Measurements from ENCODE around the gene MED6. TPM values are rescaled to one million over a fixed set of nuclear protein-coding genes. Genes with fewer than 3 reads are reported as not detected.

MED6 gene
- total RNA-seq, 2 experiments from 2014 or later: 39.7 to 47.1 TPM

DNA sequence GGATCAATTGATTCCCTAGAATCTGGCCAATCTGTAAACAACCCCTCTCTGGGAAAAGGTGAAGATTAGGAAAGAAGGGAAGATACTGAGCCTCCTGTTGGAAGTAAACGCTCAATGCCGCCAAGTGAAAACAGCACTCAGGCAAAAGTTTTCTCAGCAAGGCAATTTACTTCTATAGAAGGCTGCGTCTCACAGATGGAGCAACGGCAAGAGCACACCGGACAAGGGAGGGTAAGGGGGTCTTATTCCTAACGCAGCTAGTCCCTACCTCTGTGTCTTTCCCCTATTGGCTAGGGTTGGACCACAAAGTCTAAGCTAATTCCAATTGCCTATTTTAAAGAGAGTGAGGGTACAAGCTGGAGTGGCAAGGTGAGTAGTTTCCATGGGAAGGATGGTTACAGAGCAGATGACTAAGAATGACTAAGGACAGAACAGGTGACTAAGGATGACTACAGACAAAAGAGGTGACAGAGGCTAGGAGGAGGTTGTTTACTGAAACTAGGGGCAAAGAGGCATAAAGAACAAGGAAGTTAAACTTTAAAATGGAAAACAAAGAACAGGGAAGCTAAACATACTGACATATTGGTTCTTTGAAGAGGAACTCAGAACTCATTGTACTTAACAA, 35.6 kb upstream of the MED6 start:
- peak overlapping the region; percentile 20 for H3K27ac Mint-ChIP-seq
- peaks cover 25% of the 10 kb centered on the region for H3K4me1 Mint-ChIP-seq (ENCODE audit: low read depth)
- intact Hi-C loops (cut with micrococcal nuclease): no loop called here
- H3K4me3 Mint-ChIP-seq: no peak overlapping the region
- no peaks in the 10 kb centered on the region for H3K36me3 Mint-ChIP-seq
- CTCF ChIA-PET: no interaction called here
- no peaks in the 10 kb centered on the region for H3K27me3 Mint-ChIP-seq
- DNase-seq: no peak
- H3K9me3 Mint-ChIP-seq: peaks cover 11% of the 10 kb centered on the region
- POLR2A ChIA-PET: no interaction called here

DNA sequence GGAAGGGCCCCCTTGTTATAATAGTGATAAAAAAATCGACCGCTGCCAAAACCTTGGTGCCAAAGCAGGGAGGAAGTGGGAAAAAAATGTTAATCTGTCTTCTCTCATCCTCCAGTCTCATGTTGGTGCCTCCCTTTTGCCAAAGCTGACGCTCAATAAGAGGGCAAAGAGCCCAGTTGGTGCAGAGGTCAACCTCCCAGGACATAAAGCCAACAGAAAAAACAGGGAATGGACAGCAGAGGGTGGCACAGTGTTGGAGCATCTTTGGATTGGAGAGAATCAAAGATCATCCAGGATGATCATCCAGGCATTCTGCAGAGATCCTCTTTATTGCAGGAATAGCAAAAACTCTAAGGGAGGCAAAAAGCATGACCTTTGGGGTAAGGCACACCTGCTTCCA, 31.5 kb upstream of the MED6 start:
- H3K4me1 Mint-ChIP-seq (ENCODE audit: low read depth): peaks cover 9% of the 10 kb centered on the region
- peaks cover 17% of the 10 kb centered on the region for H3K9me3 Mint-ChIP-seq
- no peak overlapping the region for H3K4me3 Mint-ChIP-seq
- intact Hi-C loops (cut with micrococcal nuclease): no loop called here
- ChIA-PET CTCF (no interaction called here), POLR2A (no interaction called here)
- no peak for DNase-seq
- H3K27ac Mint-ChIP-seq: no peak overlapping the region
- H3K27me3 Mint-ChIP-seq: no peaks in the 10 kb centered on the region
- H3K36me3 Mint-ChIP-seq: peaks cover 3% of the 10 kb centered on the region

DNA sequence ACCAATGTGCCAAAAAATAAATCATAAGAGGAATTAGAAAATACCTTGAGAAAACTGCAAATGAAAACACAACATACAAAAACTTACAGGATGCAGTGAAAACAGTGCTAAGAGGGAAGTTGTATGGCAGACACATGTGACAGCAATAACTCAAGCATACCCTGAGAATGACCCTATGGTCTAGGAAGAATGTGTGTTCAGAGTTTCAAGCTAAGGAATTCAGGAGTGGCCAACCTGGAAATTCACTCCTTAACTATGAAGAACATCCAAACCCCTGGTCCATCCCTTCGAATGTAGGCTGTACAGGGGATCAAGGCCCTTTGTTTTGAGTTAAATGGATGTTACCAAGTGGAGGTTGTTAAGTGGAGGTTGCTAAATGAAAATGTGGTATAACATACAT, 24.5 kb upstream of the MED6 start:
- DNase-seq: no peak
- POLR2A ChIA-PET: no interaction called here
- Mint-ChIP-seq H3K9me3 (peaks cover 20% of the 10 kb centered on the region), H3K27ac (no peak overlapping the region), H3K27me3 (no peaks in the 10 kb centered on the region), H3K4me1 (ENCODE audit: low read depth) (no peaks in the 10 kb centered on the region), H3K36me3 (peaks cover 13% of the 10 kb centered on the region), H3K4me3 (no peak overlapping the region)
- CTCF ChIA-PET: interaction anchor here (4.5 kb wide), 1 partner anchor 89 kb away, joined by 59 read pairs; no protein-coding TSS in a partner anchor
- intact Hi-C loops (cut with micrococcal nuclease): no loop called here

DNA sequence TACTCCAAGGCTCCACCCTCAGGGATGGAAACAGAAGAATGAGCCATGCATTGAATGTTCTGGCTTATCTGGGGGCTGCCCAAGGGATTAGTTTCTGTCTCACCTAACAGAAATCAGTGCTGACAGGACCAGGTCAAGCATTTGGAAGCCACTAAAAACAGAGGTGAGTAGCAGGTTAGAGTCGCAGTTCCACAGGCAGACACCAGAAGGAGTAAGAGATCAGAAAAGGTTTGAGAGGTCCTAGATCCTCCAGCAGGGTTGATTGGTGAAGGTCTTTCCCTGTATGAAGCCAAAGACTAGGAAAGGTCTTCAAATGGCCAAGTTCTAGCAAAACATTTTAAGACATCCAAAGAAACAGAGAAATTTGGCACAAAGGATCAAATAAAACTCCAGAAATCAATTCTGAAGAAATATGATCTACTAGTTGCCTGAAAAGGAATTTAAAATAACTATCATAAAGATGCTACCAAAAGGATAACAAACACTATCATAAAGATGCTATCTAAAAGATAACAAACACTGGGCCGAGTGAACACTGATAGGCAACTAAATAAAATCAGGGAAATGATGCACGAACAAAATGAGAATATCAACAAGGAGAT, 21.8 kb upstream of the MED6 start:
- H3K27ac Mint-ChIP-seq: no peak overlapping the region
- ChIA-PET POLR2A (no interaction called here), CTCF (interaction anchor here (0.6 to 4.5 kb wide), 9 partner anchors 35 to 212 kb away, joined by 3 to 59 read pairs (median 5); no protein-coding TSS in a partner anchor)
- no peak overlapping the region for H3K4me3 Mint-ChIP-seq
- no peaks in the 10 kb centered on the region for H3K4me1 Mint-ChIP-seq (ENCODE audit: low read depth)
- DNase-seq: peak; percentile 61
- H3K27me3 Mint-ChIP-seq: no peaks in the 10 kb centered on the region
- peaks cover 16% of the 10 kb centered on the region for H3K9me3 Mint-ChIP-seq
- peaks cover 11% of the 10 kb centered on the region for H3K36me3 Mint-ChIP-seq
- intact Hi-C loops (cut with micrococcal nuclease): loop anchor here (2.0 kb wide), 3 partner anchors 83 to 195 kb away; no protein-coding TSS in a partner anchor

DNA sequence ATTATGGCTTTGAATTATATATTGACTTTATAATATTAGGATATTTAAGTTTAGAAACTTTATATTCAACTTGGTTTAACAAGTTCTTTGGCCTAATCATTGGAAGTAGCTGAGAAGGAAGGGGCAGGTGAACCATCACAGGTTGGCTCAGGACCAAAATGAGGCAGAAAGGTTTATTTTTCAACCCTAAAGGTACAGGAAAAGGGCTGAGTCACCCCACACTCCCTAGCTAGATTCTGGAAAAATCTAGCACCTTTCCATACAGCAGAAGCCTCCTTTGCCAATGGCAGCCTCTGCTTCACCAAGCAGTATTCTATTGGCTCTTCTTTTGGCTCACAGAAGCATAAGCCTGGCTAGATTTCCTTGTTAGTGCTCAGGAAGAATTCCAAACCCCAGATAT, 19.3 kb upstream of the MED6 start:
- Mint-ChIP-seq H3K9me3 (no peaks in the 10 kb centered on the region), H3K27me3 (no peaks in the 10 kb centered on the region), H3K27ac (no peak overlapping the region), H3K36me3 (no peaks in the 10 kb centered on the region), H3K4me1 (ENCODE audit: low read depth) (no peaks in the 10 kb centered on the region), H3K4me3 (no peak overlapping the region)
- ChIA-PET POLR2A (no interaction called here), CTCF (interaction anchor here (2.4 kb wide), 1 partner anchor 94 kb away, joined by 6 read pairs; no protein-coding TSS in a partner anchor)
- no peak for DNase-seq
- intact Hi-C loops (cut with micrococcal nuclease): no loop called here

DNA sequence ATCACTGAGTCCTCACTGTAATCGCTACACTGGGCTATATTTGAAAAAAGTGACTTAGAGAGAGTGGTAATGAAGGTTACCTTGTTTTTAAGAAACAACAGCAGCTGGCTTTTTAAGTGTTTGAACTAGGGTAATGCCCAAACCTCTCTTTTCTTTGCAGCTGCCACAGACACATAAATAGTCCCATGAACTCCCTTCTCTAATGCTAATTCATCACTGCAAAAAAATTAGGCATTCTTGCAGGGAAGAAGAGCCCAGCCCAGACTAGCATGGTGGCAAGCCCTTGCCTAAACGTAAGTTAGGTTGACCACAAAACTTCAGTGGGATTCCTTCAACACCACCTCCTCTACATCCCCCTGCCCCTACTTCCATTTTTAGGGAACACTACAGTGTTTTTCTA, 17.9 kb upstream of the MED6 start:
- no peak for DNase-seq
- ChIA-PET CTCF (interaction anchor here (1.2 to 2.4 kb wide), 2 partner anchors 95 to 200 kb away, joined by 3 to 6 read pairs; no protein-coding TSS in a partner anchor), POLR2A (no interaction called here)
- intact Hi-C loops (cut with micrococcal nuclease): no loop called here
- Mint-ChIP-seq H3K27ac (no peak overlapping the region), H3K36me3 (no peaks in the 10 kb centered on the region), H3K4me3 (no peak overlapping the region), H3K27me3 (no peaks in the 10 kb centered on the region), H3K9me3 (no peaks in the 10 kb centered on the region), H3K4me1 (ENCODE audit: low read depth) (no peaks in the 10 kb centered on the region)

DNA sequence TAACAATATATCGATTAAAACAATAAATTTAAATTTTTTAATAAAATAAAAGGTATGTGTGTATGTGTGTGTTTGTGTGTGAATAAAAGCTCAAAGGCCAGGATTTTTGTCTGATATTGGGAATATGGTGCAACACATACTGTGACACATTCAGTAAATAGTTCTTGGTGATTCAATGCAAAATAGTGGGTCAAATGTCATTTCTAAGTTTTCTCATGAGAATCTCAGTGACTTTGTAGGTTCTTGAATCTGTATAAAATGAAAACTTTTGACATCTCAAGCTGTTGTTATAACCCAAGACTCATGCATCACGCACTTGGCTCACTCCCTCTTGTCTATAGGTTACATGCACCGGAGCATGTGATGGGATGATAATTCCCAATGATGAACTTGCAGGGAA, 16.2 kb upstream of the MED6 start:
- CTCF ChIA-PET: no interaction called here
- no peak for DNase-seq
- POLR2A ChIA-PET: no interaction called here
- Mint-ChIP-seq H3K4me1 (ENCODE audit: low read depth) (no peaks in the 10 kb centered on the region), H3K36me3 (no peaks in the 10 kb centered on the region), H3K4me3 (no peak overlapping the region), H3K27ac (no peak overlapping the region), H3K9me3 (no peaks in the 10 kb centered on the region), H3K27me3 (no peaks in the 10 kb centered on the region)
- intact Hi-C loops (cut with micrococcal nuclease): no loop called here

DNA sequence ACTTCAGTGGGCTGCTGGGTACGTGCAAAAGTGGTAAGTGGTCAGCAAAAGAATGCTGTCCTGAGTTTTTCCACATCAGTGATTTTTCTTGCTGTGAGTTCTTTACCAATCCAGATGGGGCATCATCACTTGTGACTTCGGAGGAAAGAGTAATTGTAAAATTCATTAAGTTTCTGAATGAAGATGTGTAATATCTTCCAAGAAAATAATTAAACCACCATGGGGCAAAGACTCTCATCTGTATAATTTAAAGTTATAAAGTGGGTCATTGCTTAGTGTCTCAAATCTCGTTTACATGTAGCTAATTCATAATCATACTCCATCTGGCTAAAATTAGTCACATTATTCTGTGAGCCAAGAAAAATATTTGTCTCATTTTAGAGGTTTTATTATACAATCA, 10.8 kb upstream of the MED6 start:
- Mint-ChIP-seq H3K9me3 (no peaks in the 10 kb centered on the region), H3K36me3 (no peaks in the 10 kb centered on the region), H3K4me1 (ENCODE audit: low read depth) (no peaks in the 10 kb centered on the region), H3K4me3 (no peak overlapping the region), H3K27me3 (peaks cover 7% of the 10 kb centered on the region), H3K27ac (no peak overlapping the region)
- intact Hi-C loops (cut with micrococcal nuclease): no loop called here
- POLR2A ChIA-PET: no interaction called here
- DNase-seq: no peak
- CTCF ChIA-PET: no interaction called here

DNA sequence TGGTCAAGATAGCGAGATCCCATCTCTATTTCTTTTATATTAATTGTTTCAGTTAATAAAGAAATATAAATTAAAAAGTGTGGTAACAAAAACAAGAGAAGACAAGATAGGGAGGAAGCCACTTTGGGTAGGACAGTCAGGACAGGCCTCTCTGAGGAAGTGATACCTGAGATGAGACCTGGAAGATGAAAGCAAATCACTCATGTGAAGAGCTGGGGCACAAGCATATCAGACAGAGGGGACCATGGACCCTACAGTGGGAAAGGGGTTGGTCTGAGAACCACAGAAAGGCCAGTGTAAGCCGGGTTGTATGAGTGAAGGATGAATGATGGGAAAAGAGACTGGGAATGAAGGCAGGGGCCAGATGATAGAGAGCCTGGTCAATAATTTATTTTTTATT, 1.8 kb upstream of the MED6 start:
- ChIA-PET POLR2A (no interaction called here), CTCF (interaction anchor here (2.1 kb wide), 1 partner anchor 10 kb away, joined by 4 read pairs; no protein-coding TSS in a partner anchor)
- DNase-seq: no peak
- intact Hi-C loops (cut with micrococcal nuclease): loop anchor here (5.0 kb wide), 1 partner anchor 55 kb away; no protein-coding TSS in a partner anchor
- Mint-ChIP-seq H3K9me3 (no peaks in the 10 kb centered on the region), H3K4me1 (ENCODE audit: low read depth) (peaks cover 28% of the 10 kb centered on the region), H3K36me3 (no peaks in the 10 kb centered on the region), H3K27me3 (peaks cover 9% of the 10 kb centered on the region), H3K27ac (no peak overlapping the region), H3K4me3 (no peak overlapping the region)

DNA sequence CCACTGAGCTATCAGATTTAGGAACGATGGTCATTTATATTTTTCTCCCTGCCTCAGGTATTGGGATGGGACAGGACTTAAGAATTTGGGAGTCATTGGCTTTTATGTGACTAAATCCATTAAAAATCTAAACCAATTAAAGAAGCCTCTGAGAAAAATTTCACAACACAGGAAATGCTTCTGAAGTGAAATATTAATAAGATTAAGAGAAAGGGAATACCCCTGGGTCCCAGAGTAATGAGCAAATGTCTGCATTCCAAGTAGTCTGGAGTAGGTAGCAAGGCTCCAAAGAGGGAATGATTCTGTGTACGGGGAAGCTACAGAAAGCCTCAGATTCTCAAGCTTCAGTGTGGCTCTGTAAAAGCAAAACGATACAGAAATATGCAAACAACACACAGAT, 707 bp upstream of the MED6 start:
- POLR2A ChIA-PET: no interaction called here
- intact Hi-C loops (cut with micrococcal nuclease): loop anchor here (2.0 to 5.0 kb wide), 4 partner anchors 42 to 216 kb away; partner anchors contain the start of gene MAP3K9
- H3K4me3 Mint-ChIP-seq: peak overlapping the region; percentile 99
- H3K4me1 Mint-ChIP-seq (ENCODE audit: low read depth): peaks cover 28% of the 10 kb centered on the region
- CTCF ChIA-PET: interaction anchor here (0.9 to 1.2 kb wide), 2 partner anchors 112 to 221 kb away, joined by 3 read pairs; no protein-coding TSS in a partner anchor
- H3K9me3 Mint-ChIP-seq: no peaks in the 10 kb centered on the region
- peaks cover 1% of the 10 kb centered on the region for H3K27me3 Mint-ChIP-seq
- DNase-seq: no peak
- H3K36me3 Mint-ChIP-seq: peaks cover 2% of the 10 kb centered on the region
- H3K27ac Mint-ChIP-seq: peak overlapping the region; percentile 80

DNA sequence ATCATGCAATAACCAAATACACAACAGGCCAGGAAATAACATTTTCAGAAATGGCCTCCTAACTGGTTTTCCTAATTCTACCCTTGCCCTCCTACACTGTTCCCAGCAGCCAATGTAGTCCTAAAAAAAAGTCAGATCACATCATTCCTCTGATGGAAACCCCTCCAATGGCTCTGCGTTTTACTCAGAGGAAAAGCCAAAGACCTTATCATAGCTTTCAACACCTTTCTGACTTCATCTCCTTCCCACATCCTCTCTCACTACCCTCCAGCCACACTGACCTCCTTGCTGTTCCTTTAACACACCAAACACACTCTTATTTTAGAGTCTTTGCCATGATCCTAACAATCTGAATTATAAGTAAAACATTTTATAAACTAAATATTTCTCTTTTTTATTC, 1.1 kb downstream of the MED6 start:
- DNase-seq: no peak
- POLR2A ChIA-PET: no interaction called here
- H3K4me1 Mint-ChIP-seq (ENCODE audit: low read depth): peaks cover 28% of the 10 kb centered on the region
- H3K36me3 Mint-ChIP-seq: peaks cover 14% of the 10 kb centered on the region
- H3K27me3 Mint-ChIP-seq: no peaks in the 10 kb centered on the region
- no peaks in the 10 kb centered on the region for H3K9me3 Mint-ChIP-seq
- CTCF ChIA-PET: no interaction called here
- peak overlapping the region; percentile 42 for H3K27ac Mint-ChIP-seq
- intact Hi-C loops (cut with micrococcal nuclease): no loop called here
- H3K4me3 Mint-ChIP-seq: peak overlapping the region; percentile 99

DNA sequence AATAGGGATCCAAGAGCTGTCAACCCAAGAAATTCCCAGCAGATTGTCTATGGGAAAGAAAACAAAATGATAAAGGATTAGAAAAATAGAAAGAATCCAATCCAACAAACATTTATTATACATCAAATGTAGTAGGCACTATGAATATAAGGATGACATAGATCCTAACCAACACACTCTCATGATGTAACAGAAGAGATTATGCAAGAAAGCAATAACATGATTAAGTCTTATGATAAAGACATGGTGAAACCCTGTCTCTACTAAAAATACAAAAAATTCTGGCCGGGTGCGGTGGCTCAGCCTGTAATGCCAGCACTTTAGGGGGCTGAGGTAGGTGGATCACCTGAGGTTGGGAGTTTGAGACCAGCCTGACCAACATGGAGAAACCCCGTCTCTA, 2.7 kb downstream of the MED6 start:
- CTCF ChIA-PET: no interaction called here
- POLR2A ChIA-PET: no interaction called here
- no peak for DNase-seq
- H3K9me3 Mint-ChIP-seq: no peaks in the 10 kb centered on the region
- H3K36me3 Mint-ChIP-seq: peaks cover 22% of the 10 kb centered on the region
- H3K4me1 Mint-ChIP-seq (ENCODE audit: low read depth): peaks cover 30% of the 10 kb centered on the region
- no peak overlapping the region for H3K4me3 Mint-ChIP-seq
- no peaks in the 10 kb centered on the region for H3K27me3 Mint-ChIP-seq
- H3K27ac Mint-ChIP-seq: no peak overlapping the region
- intact Hi-C loops (cut with micrococcal nuclease): no loop called here

Data from activated CD4-positive, alpha-beta memory T cell treated with anti-CD3 and anti-CD28 coated beads for 36 hours (primary cell).